GM12891 (cell line): Measurements from ENCODE around the gene EHBP1.
"Not testable (repeated sequence)": the region's sequence is repeated elsewhere in the genome, so short reads cannot be mapped to it uniquely, and the experiment has no call there.

Source experiments
- DNase-seq: peaks from one replicate; pipeline ENCODE4 v3.0.0; 2011; ENCODE audit warnings: low spot score; ENCODE audit not compliant: insufficient read length
- FAIRE-seq: peaks from 2 replicates; lab custom pipeline; 2011; peaks lifted over from hg19 to GRCh38; lab: Jason Lieb, UNC
- PAX5 ChIP-seq: IDR thresholded peaks from 2 replicates; pipeline ENCODE4 v1.6.1; 2011; ENCODE audit warnings: low read length, moderate library complexity, mild to moderate bottlenecking; ENCODE audit not compliant: insufficient read depth, severe bottlenecking
- POLR2A ChIP-seq: IDR thresholded peaks from 2 replicates; pipeline ENCODE4 v1.6.1; 2011; ENCODE audit warnings: low read depth, low read length, control low read depth
- POLR2AphosphoS5 ChIP-seq: IDR thresholded peaks from 2 replicates; pipeline ENCODE4 v1.6.1; 2011; ENCODE audit warnings: low read depth, low read length, control low read depth
- POU2F2 ChIP-seq: IDR thresholded peaks from 2 replicates; pipeline ENCODE4 v1.6.1; 2011; ENCODE audit warnings: low read depth, mild to moderate bottlenecking, control low read depth, low read length, moderate library complexity
- SPI1 ChIP-seq: IDR thresholded peaks from 2 replicates; pipeline ENCODE4 v1.6.1; 2011; ENCODE audit warnings: low read depth, low read length, control low read depth
- TAF1 ChIP-seq: IDR thresholded peaks from 2 replicates; pipeline ENCODE4 v1.6.1; 2011; ENCODE audit warnings: low read depth, low read length, control low read depth

EHBP1 gene

DNA sequence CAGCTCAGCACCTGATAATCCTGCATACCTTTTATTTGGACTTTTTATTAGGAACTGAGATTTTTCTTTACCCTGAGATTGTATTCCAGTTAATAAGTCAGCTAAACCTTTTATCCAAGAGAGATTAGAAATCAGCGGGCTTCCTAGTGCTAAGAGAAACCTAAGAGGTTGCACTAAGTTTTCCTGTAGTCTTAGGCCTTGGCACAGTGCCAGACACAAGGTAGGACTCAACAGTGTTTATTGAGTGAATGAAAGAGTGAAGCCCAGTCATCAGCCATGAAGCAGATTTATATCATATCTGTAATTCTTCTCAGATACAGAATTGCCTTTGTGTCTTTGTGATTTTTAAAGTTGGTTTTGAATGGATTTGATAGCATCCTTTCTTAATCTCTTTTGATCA lies 358.7 kb downstream of the EHBP1 start:
- TF ChIP-seq POLR2A (no peak), POLR2AphosphoS5 (no peak), TAF1 (no peak), PAX5 (no peak), SPI1 (no peak), POU2F2 (no peak)
- no peak for FAIRE-seq
- DNase-seq: no peak

DNA sequence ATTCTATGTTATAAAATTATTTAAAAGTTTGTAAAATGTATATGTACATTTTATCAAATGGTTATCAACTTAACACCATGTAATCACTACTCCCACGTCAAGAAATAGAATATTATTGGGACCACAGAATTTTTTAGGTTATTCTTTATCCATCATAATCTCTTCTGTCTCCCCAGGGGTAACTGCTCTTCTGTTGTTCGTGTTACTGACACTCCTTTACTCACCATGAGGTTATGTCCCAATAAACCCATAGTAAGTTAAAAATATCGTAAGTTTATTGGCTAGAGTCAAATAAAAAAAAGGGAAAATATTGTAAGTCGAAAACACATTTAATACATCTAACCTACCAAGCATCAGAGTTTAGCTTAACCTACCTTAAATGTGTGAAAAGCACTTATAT lies 359.1 kb downstream of the EHBP1 start:
- DNase-seq: no peak
- TF ChIP-seq POLR2AphosphoS5: no peak
- TF ChIP-seq PAX5: no peak
- no peak for TF ChIP-seq TAF1
- TF ChIP-seq POLR2A: no peak
- no peak for TF ChIP-seq SPI1
- TF ChIP-seq POU2F2: no peak
- no peak for FAIRE-seq

DNA sequence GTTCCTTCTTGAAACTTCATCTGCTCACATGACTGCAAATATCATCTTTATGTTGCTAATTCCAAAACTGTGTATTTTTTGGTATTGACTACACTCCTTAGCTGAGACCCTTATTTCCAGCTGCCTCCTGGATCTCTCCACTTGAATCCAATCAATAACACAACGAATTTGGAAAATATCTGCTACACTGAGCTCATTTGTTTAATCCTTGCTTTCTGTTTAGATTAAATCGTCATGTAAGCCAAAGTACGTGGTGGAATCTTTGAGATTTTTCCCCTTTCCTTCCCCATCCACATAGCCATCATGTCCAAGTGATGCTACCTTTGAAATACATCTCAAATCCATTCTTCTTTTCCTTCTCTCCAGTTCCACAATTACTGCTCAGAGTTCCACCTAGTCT lies 360.8 kb downstream of the EHBP1 start:
- no peak for DNase-seq
- no peak for FAIRE-seq
- no peak for TF ChIP-seq POU2F2
- TF ChIP-seq TAF1: no peak
- no peak for TF ChIP-seq POLR2AphosphoS5
- no peak for TF ChIP-seq POLR2A
- no peak for TF ChIP-seq SPI1
- TF ChIP-seq PAX5: no peak

DNA sequence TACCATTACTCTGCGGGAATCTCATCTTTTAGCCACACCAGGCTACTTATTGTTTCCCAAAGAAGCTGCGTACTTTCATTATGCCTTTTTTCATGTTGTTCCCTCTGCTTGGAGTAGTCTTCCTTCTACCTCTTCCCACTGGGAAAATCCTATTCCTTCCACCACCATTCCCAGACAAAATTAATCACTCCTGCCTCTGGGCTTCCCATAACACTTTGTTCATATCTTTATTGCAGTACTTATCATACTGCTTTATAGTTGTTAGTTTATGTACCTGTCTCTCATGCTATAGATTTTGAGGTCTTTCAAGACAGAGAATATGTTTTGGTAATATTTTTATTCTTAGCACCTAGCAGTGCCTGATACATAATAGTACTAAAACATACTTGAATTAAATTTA lies 361.3 kb downstream of the EHBP1 start:
- FAIRE-seq: no peak
- TF ChIP-seq POU2F2 (no peak), POLR2AphosphoS5 (no peak), PAX5 (no peak), POLR2A (no peak), TAF1 (no peak), SPI1 (no peak)

DNA sequence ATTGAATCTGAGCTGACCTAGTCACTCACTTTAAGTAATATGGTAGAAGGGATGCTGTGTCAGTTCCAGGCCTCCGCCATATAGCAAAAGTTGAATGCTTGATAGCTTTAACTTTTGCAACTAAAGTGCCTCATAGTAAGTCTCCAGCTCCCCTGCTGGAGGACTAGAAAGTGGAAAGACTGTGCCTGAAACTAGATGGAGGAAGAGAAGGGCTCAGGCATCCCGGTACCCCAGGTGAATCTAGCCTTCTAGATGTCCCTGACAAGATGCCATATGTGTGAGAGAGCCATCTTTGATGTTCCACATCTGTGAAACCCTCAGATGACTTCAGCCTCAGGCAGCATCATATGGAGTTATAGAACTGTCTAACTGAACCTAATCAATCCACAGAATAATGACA lies 366.2 kb downstream of the EHBP1 start:
- DNase-seq (no peak), FAIRE-seq (no peak)
- no peak for TF ChIP-seq POLR2AphosphoS5
- no peak for TF ChIP-seq TAF1
- TF ChIP-seq PAX5: no peak
- TF ChIP-seq SPI1: no peak
- no peak for TF ChIP-seq POU2F2
- no peak for TF ChIP-seq POLR2A

More for the DNA sequence above, 361.3 kb downstream of the EHBP1 start:
- no peak for DNase-seq

DNA sequence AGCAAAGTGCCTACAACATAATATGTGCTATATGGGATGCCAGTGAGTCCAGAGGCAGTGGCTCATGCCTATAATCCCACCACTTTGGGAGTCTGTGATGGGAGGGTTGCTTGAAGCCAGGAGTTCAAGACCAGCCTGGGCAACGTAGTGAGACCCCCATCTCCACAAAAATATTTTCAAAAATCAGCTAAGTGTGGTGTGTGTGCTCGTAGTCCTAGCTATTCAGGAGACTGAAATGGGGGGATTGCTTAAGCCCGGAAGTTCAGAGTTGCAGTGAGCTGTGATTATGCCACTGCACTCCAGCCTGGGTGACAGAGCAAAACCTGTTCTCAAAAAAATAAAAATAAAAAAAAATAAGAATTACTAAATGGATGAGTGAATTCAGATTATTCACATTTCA lies 368.5 kb downstream of the EHBP1 start:
- TF ChIP-seq TAF1: no peak
- TF ChIP-seq PAX5: no peak
- no peak for TF ChIP-seq POLR2AphosphoS5
- TF ChIP-seq POLR2A: no peak
- DNase-seq (no peak), FAIRE-seq (no peak)

DNA sequence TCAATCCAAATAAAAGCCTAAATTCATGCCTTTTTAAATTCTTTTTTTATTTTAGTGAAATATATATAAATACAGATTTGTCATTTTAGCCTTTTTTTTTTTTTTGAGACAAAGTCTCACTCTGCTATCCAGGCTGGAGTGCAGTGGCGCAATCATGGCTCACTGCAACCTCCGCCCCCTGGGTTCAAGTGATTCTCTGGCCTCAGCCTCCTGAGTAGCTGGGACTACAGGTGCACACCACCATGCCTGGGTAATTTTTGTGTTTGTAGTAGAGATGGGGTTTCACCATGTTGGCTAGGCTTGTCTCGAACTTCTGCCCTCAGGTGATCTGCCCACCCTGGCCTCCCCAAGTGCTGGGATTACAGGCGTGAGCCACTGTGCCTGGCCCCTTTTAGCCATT lies 368.9 kb downstream of the EHBP1 start:
- not testable (repeated sequence) for FAIRE-seq, DNase-seq

DNA sequence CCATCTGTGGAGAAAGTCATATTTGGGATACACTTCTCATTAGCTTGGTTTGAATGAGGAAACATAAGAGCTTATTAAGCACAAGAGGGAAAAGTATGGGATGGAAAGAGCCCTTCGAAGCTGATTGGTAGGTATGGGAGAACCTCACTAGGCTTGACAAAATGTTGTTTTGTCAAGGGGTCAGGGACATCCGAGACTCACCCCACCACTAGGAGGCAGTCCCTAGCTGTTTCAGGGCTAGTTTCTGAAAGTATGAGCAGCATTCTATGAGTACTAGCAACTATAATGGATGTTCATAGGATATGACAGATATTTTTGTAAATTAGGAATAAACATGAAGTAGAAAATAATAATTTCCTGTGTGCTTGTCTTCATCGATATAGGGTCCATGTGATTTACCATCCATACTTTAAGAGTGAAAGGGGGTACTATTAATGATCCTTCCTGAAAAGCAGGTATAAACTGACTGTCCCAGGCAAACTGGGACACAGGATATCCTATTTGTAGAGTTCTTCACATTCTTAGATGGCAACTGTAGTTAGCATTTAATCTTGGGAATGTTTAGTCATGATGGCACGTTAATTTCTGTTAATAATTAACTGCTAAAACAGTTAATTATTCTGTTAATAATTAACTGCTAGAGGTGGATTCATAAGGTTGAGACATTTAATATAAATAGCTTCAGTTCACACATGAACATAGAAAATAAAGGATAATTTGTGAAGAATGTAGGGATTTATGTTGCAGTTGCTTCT lies 373.5 kb downstream of the EHBP1 start:
- FAIRE-seq (no peak), DNase-seq (peak; percentile 2)
- TF ChIP-seq POLR2A: no peak
- TF ChIP-seq PAX5: no peak
- TF ChIP-seq SPI1: no peak
- no peak for TF ChIP-seq POU2F2
- TF ChIP-seq POLR2AphosphoS5: no peak
- TF ChIP-seq TAF1: no peak

DNA sequence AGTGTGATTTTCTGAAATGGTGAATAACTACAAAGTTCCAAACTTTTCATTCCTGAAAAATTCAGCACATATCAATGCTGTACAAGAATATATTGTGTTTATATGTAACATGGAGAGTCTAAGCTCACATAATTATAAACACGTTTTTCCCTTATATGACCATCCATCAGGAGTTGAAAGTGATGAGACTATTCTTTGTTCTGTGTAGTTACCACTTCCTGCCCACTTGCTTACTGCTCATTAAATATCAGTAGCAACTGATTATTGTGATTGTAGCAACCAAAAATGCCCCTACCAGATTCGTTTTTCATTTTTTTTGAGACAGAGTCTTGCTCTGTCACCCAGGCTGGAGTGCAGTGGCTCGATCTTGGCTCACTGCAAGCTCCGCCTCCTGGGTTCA lies 375.9 kb downstream of the EHBP1 start:
- DNase-seq: no peak
- no peak for TF ChIP-seq TAF1
- TF ChIP-seq POLR2AphosphoS5: no peak
- TF ChIP-seq SPI1: no peak
- no peak for TF ChIP-seq POU2F2
- TF ChIP-seq PAX5: no peak
- no peak for FAIRE-seq

DNA sequence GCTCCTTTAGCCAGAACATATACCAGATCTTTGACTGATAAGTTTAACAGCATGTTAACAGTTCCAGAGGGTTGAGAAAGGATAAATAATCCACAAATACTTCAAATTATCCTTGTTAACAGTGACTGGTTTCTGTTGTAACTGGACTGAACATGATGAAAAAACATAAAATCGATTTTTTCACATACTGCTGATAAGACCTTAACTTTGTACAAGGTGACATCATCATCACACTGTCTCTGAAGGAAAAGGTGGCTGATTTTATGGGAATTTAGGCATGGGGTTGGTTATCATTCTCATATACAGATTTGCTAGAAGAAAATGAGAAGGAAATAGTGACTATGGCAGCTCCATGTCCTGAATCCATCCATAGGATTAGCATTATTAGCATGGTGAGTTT lies 381.2 kb downstream of the EHBP1 start:
- FAIRE-seq: no peak
- TF ChIP-seq TAF1 (no peak), SPI1 (no peak), PAX5 (no peak), POU2F2 (no peak), POLR2A (no peak), POLR2AphosphoS5 (no peak)

More for the DNA sequence above, 381.2 kb downstream of the EHBP1 start:
- DNase-seq: no peak
